DMS53 treated with DMSO at 0.1 percent for 48 hours (cell line): ENCODE results near the gene FAM200B.

ENCODE experiments used
- DNase-seq: peaks from one replicate; lab custom pipeline; 2025; ENCODE audit not compliant: unreplicated experiment; lab: John Stamatoyannopoulos, UW

Gene FAM200B

GRCh38 chr4:15667006-15667405 lies 14.6 kb upstream of the FAM200B start:
- DNase-seq, result no peak

DNA sequence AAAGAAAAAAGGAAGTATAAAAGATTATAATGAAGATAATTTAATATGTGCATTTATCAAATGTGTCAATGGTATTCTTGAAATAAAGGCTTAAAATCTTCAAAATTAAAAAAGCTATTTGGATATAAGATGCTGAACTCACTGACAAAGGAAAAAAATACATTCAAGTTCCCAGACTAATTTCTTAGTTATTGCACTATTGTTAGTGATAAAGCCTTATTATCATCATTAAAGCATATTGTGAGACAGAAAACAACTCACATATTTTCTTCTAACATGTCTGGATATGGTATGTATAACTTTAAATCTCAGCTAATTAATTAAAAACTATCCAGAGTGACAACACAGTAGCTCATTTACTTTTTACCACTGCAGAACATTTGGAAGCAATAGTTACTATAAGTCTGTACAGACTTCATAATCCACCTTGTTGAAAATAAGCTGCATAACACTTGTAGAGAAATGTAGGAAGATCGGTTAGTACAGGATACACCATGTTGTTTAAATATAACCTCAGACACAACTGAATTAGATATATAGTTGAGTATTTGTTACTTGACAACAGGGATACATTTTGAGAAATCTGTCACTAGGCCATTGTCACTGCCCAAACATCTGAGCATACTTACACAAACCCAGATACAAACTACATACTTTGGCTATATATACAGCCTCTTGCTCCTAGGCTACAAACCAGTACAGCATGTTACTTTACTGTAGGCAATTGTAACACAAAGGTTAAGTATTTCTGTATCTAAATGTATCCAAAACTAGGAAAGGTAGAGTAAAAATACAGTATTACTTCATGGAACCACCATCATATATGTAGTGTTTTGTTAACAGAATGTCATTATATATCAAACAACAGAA lies 12.8 kb upstream of the FAM200B start:
- DNase-seq, result no peak

GRCh38 chr4:15670576-15670975 lies 11.1 kb upstream of the FAM200B start:
- DNase-seq, result no peak

DNA sequence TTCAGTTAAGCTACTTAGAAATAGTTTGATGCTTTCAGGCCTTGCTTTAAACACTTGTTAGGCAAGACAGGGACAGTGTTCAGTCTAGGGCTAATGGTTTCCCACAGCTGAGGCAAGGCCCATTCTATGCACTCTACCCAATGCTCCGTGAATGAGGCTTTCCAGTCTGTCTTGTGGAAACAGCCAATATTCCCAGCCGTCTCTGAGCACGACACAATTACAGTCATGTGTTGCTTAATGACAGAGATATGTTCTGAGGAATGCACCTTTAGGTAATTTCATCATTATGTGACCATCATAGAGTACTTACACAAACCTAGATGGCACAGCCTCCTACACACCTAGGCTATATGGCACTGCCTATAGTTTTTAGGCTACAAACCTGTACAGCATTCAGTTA lies 9.5 kb upstream of the FAM200B start:
- no peak for DNase-seq

DNA sequence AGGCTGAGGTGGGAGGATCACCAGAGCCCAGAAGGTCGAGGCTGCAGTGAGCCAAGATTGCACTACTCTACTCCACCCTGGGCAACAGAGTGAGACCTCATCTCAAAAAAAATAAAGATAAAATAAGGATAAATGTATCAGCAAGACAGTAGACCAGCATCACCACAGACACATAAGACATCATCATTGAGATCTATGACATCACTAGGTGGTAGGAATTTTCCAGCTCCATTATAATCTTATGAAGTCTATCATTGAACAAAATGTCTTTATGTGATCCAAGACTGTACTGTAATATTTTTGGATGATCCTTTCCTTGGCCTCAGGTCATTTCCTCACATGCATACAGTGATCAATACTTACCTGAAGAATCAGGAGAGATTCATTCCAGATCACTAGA lies 8.3 kb upstream of the FAM200B start:
- no peak for DNase-seq

DNA sequence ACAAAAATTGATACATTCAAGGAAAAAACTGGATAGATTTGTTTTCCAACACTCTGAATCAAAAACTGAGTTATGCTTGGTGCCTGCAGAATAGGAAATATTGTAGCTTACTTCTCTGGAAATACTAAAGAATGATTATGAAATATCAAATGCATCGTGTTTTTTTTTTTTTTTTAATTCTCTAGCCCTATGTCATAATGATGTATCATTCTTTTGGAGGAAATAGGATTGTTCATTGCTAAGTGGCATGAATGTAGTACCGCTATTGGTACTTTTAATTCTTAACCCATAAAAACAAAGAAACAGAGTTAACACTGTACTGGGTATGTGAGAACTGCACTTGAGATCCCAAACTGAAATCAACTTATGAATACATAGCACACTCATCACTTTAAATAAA lies 7.6 kb upstream of the FAM200B start:
- no peak for DNase-seq

DNA sequence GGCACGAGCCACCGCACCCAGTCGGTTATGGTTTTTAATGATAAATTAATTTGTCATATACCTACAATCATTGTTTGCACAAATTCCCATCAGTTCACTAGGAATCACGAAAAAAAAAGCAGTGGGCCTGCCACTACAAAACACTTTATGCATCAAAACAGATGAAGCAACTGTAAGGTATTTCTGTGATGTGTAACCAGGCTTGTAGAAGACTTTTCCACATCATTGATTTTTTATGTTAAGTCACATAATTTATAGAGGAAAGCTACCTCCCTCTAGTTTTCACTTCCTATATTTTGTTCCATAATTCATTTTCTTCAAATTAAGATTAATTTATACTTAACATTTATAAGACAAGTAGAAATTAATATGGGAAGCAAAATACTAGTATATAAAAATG lies 6.7 kb upstream of the FAM200B start:
- no peak for DNase-seq

DNA sequence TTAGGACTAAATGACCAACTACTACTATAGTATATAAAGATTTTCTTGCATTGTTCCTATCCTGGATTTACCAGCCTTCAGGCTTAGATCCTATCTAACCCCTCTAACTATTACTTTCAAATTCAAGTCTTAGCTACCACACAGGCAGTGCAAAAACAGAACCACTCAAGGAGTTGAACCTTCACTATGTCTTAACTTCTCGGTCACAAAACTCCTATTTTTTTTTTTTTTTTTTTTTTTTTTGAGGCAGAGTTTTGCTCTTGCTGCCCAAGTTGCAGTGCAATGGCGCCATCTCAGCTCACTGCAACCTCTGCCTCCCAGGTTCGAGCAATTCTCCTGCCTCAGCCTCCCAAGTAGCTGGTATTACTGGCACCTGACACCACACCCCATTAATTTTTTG lies 6.3 kb upstream of the FAM200B start:
- no peak for DNase-seq

DNA sequence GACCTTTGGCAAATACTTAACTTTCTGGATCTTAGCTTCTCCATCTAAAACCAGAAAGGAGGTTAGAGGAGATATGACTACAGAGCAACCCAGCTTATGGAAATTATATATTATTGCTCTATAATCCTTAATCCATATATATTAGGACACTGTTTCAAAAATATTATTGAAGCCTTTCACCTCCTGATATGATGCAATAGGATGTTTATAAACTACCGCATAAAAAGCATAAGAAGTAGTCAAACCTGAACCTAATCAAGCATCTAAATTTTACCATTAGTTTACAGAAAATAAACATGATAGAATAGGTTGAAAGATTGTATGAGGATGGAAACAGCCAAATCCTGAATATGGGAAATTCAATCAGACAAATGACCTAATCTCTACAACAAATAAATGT lies 5.6 kb upstream of the FAM200B start:
- no peak for DNase-seq

DNA sequence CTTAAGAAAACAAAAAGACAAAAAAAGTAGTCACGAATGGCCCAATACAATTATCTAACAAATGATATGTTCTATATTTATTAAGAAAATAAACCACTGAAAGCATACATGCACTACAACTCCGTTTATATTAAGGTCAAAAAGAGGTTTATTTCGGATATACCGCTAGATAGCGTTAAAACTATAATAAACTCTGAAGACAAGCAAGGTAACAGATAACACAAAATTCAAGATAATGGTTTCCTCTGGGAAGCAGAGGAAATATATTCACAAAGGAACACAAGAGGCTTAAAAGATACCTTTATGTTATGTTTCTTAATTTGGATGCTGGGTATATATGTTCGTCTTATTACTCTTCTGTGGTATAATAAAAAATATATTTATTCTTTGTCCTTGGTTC lies 4.7 kb upstream of the FAM200B start:
- DNase-seq, result no peak

DNA sequence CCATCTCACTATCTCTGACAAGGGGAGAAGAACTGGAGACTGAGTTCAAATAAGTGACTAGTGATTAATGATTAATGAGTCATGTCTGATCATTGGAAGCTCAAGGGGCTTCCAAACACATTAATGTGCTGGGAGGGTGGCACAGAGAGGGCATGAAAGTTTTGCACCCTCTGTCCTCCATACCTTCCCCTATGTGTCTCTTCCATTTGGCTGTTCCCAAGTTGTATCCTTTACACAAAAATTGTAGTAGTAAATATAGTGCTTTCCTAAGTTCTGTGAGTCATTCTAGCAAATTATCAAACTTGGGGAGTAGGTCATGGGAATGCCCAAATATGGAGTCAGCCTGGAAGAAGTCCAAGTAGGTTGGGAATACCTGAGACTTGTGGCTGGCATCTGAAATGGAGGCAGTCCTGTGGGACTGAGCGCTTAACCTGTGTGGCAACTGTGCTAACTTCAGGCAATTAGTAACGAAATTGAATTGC lies 4.1 kb upstream of the FAM200B start:
- DNase-seq, result peak; percentile 27

- no peak for DNase-seq
These were observed 608 bp upstream of the FAM200B start for GRCh38 chr4:15681067-15681371.

- DNase-seq, result no peak
These were observed 865 bp downstream of the FAM200B start for GRCh38 chr4:15682242-15683142.

- no peak for DNase-seq
These were observed 1.5 kb downstream of the FAM200B start for GRCh38 chr4:15683143-15683495.

DNA sequence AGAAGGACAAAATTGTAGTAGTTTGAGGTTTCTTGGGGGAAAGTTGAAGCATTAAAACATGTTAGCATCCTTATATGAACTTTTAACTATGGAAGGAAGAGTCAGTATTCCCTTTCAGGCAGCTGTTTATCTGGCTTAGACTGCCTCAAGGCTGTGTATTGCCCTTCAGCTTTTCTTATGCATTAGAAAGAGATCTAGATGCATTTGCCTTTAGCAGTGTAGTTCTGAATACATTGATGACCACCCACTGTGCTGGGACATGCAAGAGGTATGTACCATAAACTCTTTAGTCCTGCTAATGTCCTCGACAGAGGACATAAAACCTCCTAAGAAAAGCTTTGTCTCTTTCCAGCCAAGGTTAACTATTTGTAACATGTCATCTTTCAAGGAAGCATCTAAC lies 2.9 kb downstream of the FAM200B start:
- no peak for DNase-seq

DNA sequence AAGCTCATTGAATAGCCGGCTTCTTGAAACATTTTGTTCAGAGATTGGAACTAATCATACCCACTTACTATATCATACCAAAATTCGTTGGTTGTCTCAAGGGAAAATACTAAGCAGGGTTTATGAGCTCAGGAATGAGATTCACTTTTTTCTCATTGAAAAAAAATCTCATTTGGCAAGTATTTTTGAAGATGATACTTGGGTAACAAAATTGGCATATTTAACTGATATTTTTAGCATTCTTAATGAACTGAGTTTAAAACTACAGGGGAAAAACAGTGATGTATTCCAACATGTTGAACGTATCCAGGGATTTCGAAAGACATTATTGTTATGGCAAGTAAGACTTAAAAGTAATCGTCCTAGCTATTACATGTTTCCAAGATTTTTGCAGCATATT lies 6.4 kb downstream of the FAM200B start:
- no peak for DNase-seq

GRCh38 chr4:15689540-15689939 lies 7.9 kb downstream of the FAM200B start:
- no peak for DNase-seq

GRCh38 chr4:15690020-15690809 lies 8.6 kb downstream of the FAM200B start:
- DNase-seq, result no peak

- peak; percentile 76 for DNase-seq
These were observed 9.9 kb downstream of the FAM200B start for GRCh38 chr4:15691346-15692135.

DNA sequence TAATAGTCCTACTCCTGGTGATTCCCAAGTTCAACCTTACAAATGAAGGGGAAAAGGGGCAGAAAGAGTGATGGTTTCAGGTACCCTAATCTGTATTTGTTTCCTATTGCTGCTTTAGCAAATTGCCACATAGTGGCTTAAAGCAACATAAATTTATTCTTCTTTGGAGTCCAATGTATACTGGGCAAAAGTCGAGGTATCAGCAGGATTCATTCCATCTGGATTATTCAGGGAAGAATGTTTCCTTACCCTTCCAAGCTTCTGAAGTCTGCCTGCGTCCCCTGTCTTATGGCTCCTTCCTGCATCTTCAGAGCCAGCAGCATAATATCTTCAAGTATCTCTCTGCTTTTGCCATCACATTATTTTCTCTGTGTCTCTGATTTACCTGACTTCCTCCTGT lies 11.0 kb downstream of the FAM200B start:
- no peak for DNase-seq

- DNase-seq, result peak; percentile 89
These were observed 12.8 kb downstream of the FAM200B start for GRCh38 chr4:15694431-15694830.
